Calu3 (cell line): ENCODE results near the gene NCBP2L. TPM values are rescaled to one million over a fixed set of nuclear protein-coding genes. Genes with fewer than 3 reads are reported as not detected.

Source experiments
- Bru-seq: library from RNA; stranded (reverse); fragments of 400-500 nt; gene quantifications from one replicate; lab custom pipeline; 2021; lab: Mats Ljungman, UMichigan
- BruChase-seq, 2 experiments: library from RNA; stranded (reverse); fragments of 400-500 nt; gene quantifications; one replicate each; lab custom pipeline; 2021; lab: Mats Ljungman, UMichigan
- BruUV-seq: library from RNA; stranded (reverse); fragments of 400-500 nt; replicated peaks from 2 replicates; lab custom pipeline; 2021; lab: Mats Ljungman, UMichigan
- CTCF ChIA-PET: fragments of 300-600 bp; sonication (Branson Sonifier 250); formaldehyde crosslinking; loops from one replicate; lab custom pipeline; 2022; ENCODE audit warnings: antibody characterized with exemption; lab: Charles Lee
- DNase-seq: peaks from one replicate; pipeline ENCODE4 v3.0.0; 2022
- H3K27ac Mint-ChIP-seq: one replicate; pipeline ENCODE4 v1.8.0; 2022; ENCODE audit warnings: mixed read lengths; ENCODE audit not compliant: unreplicated experiment
- H3K27me3 Mint-ChIP-seq: one replicate; pipeline ENCODE4 v1.8.0; 2022; ENCODE audit warnings: mixed read lengths; ENCODE audit not compliant: unreplicated experiment
- H3K36me3 Mint-ChIP-seq: one replicate; pipeline ENCODE4 v1.8.0; 2022; ENCODE audit warnings: mild to moderate bottlenecking, moderate library complexity, mixed read lengths; ENCODE audit not compliant: insufficient read depth, unreplicated experiment
- H3K4me1 Mint-ChIP-seq: one replicate; pipeline ENCODE4 v1.8.0; 2022; ENCODE audit warnings: mild to moderate bottlenecking, low read depth, mixed read lengths; ENCODE audit not compliant: unreplicated experiment
- H3K4me3 Mint-ChIP-seq: one replicate; pipeline ENCODE4 v1.8.0; 2022; ENCODE audit warnings: mild to moderate bottlenecking, low read depth, moderate library complexity, mixed read lengths; ENCODE audit not compliant: unreplicated experiment
- H3K9me3 Mint-ChIP-seq: one replicate; pipeline ENCODE4 v1.8.0; 2022; ENCODE audit warnings: low read depth, mixed read lengths; ENCODE audit not compliant: unreplicated experiment
- CTCF ChIP-seq: fragments of 200-600 bp; IDR thresholded peaks from one replicate; pipeline ENCODE4 v1.8.0; 2022; ENCODE audit warnings: antibody characterized with exemption; ENCODE audit not compliant: unreplicated experiment
- intact Hi-C: fragments of 100-400 bp; cut with micrococcal nuclease; formaldehyde crosslinking; loops from one replicate; pipeline ENCODE4 v1.10.0; 2022; ENCODE audit not compliant: unreplicated experiment
- long read RNA-seq: library from polyadenylated mRNA; stranded (forward); transcript quantifications from one replicate; pipeline ENCODE4 v2.0.0, GENCODE V29; 2022
- total RNA-seq: library from RNA; stranded (reverse); gene quantifications from 2 replicates; pipeline ENCODE4 v1.2.3, GENCODE V29; 2022

NCBP2L gene
- total RNA-seq (not detected in 2 replicates), Bru-seq, nascent RNA (percentile 7 among the genes with signal in this experiment), BruChase-seq, experiment 1, labeled RNA remaining after a 6-hour chase (not detected), BruChase-seq, experiment 2, labeled RNA remaining after a 2-hour chase (not detected)
- long read RNA-seq, result 0 reads

DNA sequence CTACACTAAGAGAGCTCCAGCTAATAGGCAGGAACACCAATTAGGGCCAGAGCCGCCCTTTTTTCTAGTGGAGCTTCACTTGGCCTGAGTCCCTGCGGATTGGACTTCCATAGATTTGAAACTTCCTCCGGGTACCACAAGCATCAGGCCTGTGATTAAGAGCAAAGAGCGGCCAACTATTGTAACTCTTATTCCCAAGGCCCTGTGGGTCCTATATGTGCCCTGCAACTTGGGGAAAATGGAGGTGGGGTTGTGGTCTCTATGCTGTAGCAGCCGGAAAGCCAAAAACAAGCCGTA is at the start of gene NCBP2L:
Gene NCBP2L (plus strand): TSS at position 198 of the 297 bp plus-strand sequence. CDS start 16,488 bp downstream, outside the sequence.
- no peaks in the 10 kb centered on the region for H3K27me3 Mint-ChIP-seq
- H3K4me1 Mint-ChIP-seq, result peaks cover 20% of the 10 kb centered on the region
- CTCF ChIA-PET, result interaction anchor here (0.6 to 3.7 kb wide), 15 partner anchors 9 to 239 kb away, joined by 3 to 51 read pairs (median 5); partner anchors contain the start of gene PRPS1
- peaks cover 18% of the 10 kb centered on the region for H3K36me3 Mint-ChIP-seq
- BruUV-seq, result no TSS peak
- no peaks in the 10 kb centered on the region for H3K9me3 Mint-ChIP-seq
- peak within 1 kb of the TSS; percentile 42 for H3K27ac Mint-ChIP-seq
- intact Hi-C loops, result loop anchor here (1.0 to 5.0 kb wide), 6 partner anchors 45 to 235 kb away; no protein-coding TSS in a partner anchor
- TF ChIP-seq CTCF, result peak; percentile 2
- no peak for DNase-seq
- peak within 1 kb of the TSS; percentile 72 for H3K4me3 Mint-ChIP-seq

DNA sequence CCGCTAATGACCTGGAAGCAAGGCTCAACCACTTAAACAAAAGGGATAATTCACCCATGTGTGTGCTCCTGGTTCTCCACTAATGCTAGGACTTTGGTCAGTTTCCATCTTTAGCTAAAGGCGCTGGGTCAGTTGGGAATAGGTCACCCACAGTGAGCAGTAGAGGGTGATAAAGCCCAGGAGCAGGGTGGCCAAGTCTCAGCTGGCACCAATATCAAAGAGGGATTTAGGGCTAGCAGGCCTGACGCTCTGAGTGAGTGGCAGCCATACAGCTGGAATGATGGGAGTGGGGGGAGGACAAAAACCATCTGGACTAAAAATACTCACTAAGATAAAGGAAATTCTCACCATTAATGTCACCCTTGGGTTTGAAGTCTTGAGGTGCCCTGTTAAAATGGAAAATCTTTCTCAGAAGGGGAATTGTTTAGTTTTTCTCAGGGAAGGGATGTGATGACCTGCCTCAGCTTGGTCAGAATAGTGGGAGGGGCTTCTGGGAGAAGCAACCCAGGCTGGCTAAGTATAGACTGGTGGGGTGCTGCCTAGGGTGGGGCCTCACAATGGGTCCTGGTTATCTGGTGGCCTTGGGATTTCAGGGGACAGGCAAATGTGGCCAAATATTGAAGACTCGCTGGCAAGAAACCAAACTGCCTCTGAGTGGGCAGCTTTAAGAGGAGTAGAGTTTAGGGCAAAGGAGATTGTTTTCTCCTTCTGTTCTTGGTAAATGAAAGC is 49.0 kb upstream of the NCBP2L start:
- peaks cover 71% of the 10 kb centered on the region for H3K4me1 Mint-ChIP-seq

DNA sequence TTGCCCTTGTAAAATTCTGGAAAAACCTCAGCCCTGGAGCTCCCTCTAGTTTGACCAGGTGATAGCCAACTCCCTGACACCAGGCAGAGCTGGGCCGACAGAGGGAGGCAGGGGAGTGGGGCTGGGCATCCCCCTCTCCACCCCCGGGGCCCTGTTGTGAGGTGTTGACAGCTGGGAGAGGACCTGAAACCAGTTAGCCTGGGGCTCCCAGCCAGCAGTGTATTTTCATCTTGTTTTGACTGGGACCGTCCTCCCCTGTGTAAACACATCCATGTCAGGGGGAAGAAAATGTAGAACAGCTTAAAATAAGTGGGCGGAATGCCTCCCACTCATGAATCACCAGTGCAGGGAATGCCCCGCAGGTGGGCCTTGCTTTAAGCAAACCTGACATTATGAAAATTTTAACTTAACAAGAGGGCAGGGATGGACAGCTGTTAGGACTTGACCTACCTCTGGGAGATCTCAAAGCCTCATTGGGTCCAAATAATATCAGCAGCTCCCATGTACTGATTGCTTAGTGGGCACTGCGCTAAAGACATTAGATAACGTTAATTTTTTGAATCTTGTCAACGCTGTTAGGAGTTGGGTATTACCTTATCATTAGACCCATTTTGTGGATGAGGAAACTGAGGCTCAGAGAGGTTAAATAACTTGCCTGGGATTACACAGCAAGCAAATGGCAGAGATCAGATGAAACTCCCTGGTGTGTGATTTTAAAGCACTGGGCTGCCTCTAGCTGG is 47.8 kb upstream of the NCBP2L start:
- Mint-ChIP-seq H3K36me3 (peaks cover 7% of the 10 kb centered on the region), H3K4me1 (peaks cover 59% of the 10 kb centered on the region), H3K9me3 (no peaks in the 10 kb centered on the region), H3K27me3 (no peaks in the 10 kb centered on the region), H3K27ac (no peak overlapping the region), H3K4me3 (no peak overlapping the region)
- DNase-seq, result peak; percentile 21
- no peak for TF ChIP-seq CTCF
- no TSS peak for BruUV-seq
- intact Hi-C loops, result loop anchor here (5.0 kb wide), 2 partner anchors 48 to 52 kb away; partner anchors contain the start of genes NCBP2L and TSC22D3
- CTCF ChIA-PET, result interaction anchor here (1.6 kb wide), 1 partner anchor 19 kb away, joined by 4 read pairs; no protein-coding TSS in a partner anchor

More for the DNA sequence above, 49.0 kb upstream of the NCBP2L start:
- no peak for DNase-seq
- Mint-ChIP-seq H3K4me3 (no peak overlapping the region), H3K27me3 (no peaks in the 10 kb centered on the region), H3K36me3 (peaks cover 7% of the 10 kb centered on the region), H3K27ac (peak overlapping the region; percentile 39), H3K9me3 (no peaks in the 10 kb centered on the region)
- intact Hi-C loops, result no loop called here
- CTCF ChIA-PET, result interaction anchor here (1.6 kb wide), 1 partner anchor 18 kb away, joined by 4 read pairs; no protein-coding TSS in a partner anchor
- no peak for TF ChIP-seq CTCF
- no TSS peak for BruUV-seq

- TF ChIP-seq CTCF, result no peak
- H3K27ac Mint-ChIP-seq, result no peak overlapping the region
- CTCF ChIA-PET, result no interaction called here
- DNase-seq, result no peak
- no peaks in the 10 kb centered on the region for H3K27me3 Mint-ChIP-seq
- H3K36me3 Mint-ChIP-seq, result peaks cover 7% of the 10 kb centered on the region
- peaks cover 54% of the 10 kb centered on the region for H3K4me1 Mint-ChIP-seq
- intact Hi-C loops, result loop anchor here (5.0 kb wide), 2 partner anchors 47 to 53 kb away; partner anchors contain the start of genes NCBP2L and TSC22D3
- BruUV-seq, result no TSS peak
- H3K9me3 Mint-ChIP-seq, result no peaks in the 10 kb centered on the region
- no peak overlapping the region for H3K4me3 Mint-ChIP-seq
Measured at GRCh38 chrX:107730298-107730655, 47.3 kb upstream of the NCBP2L start.
